Activated CD8-positive, alpha-beta T cell treated with anti-CD3 and anti-CD28 coated beads for 36 hours (primary cell): ENCODE results near the gene GABBR2. TPM values are rescaled to one million over a fixed set of nuclear protein-coding genes. Genes with fewer than 3 reads are reported as not detected.

ENCODE experiments used
- ATAC-seq: fragments of 200-7000 bp; cut with Tn5 transposase; one replicate; pipeline ENCODE4 v1.10.0; 2021; ENCODE audit warnings: mild to moderate bottlenecking, moderate library complexity
- CTCF ChIA-PET: fragments of 350-600 bp; sonication (Branson Sonifier 250); formaldehyde crosslinking; loops from one replicate; lab custom pipeline; 2021; ENCODE audit warnings: antibody characterized with exemption; lab: Charles Lee
- POLR2A ChIA-PET: fragments of 350-600 bp; sonication (Branson Sonifier 250); formaldehyde crosslinking; loops from one replicate; lab custom pipeline; 2021; ENCODE audit warnings: antibody characterized with exemption; lab: Charles Lee
- DNase-seq: peaks from one replicate; pipeline ENCODE4 v3.0.0-alpha.2; 2020
- H3K27ac Mint-ChIP-seq: one replicate; pipeline ENCODE4 v1.8.0; 2021; ENCODE audit warnings: mild to moderate bottlenecking, mixed read lengths
- H3K27me3 Mint-ChIP-seq: one replicate; pipeline ENCODE4 v1.8.0; 2021; ENCODE audit warnings: mixed read lengths
- H3K36me3 Mint-ChIP-seq: one replicate; pipeline ENCODE4 v1.8.0; 2021; ENCODE audit warnings: low read depth, mixed read lengths
- H3K4me1 Mint-ChIP-seq: one replicate; pipeline ENCODE4 v1.8.0; 2021; ENCODE audit warnings: low read depth, mixed read lengths
- H3K4me3 Mint-ChIP-seq: one replicate; pipeline ENCODE4 v1.8.0; 2021; ENCODE audit warnings: mild to moderate bottlenecking, moderate library complexity, mixed read lengths
- H3K9me3 Mint-ChIP-seq: one replicate; pipeline ENCODE4 v1.8.0; 2021; ENCODE audit warnings: mixed read lengths
- intact Hi-C: fragments of 100-400 bp; cut with micrococcal nuclease; formaldehyde crosslinking; loops from one replicate; pipeline ENCODE4 v1.10.0; 2022
- total RNA-seq, 2 experiments: library from RNA; stranded (reverse); gene quantifications; one replicate each; pipeline ENCODE4 v1.2.3, GENCODE V29; 2021
- TF ChIP-seq, protein P1 (sequence below): fragments of 200-600 bp; IDR thresholded peaks from one replicate; pipeline ENCODE4 v1.8.0; 2022; ENCODE audit warnings: antibody characterized with exemption, mild to moderate bottlenecking

Gene GABBR2
- total RNA-seq, 2 experiments from 2014 or later = not detected

DNA sequence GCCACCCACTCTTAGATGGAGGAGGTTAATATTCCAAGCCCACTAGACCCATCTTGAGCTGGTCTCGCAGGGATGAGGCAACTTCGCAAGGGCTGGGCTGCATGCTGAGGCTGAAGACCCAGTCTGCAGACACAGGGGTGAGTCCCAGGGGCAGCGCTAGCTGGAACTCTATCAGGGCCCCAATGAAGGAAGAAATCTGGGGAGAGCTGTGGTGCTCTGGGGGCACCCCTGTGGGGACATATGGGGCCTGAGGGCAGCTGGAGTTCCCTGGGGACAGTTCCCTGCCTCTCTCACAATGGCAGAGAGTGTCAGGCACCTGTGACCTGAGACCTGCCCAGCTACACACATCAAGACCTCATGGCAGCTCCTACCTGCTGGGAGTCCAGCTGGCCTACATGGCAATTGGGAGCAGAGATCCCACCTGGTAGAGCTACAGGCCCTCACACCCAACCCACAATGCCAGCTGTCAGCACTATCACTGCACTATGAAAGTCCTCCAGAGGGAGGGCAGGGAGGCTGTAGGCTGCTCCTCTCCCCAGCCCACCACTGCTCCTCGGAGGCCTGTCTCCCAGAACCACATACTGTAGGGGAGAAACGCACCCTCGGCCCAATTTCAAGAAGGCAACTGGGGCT is 202.2 kb downstream of the GABBR2 start:
- CTCF ChIA-PET = interaction anchor here (0.6 to 1.0 kb wide), 2 partner anchors 200 to 269 kb away, joined by 3 to 4 read pairs; no protein-coding TSS in a partner anchor
- intact Hi-C loops = no loop called here
- H3K27ac Mint-ChIP-seq = no peak overlapping the region
- no peak for DNase-seq
- no peak for ATAC-seq
- no peaks in the 10 kb centered on the region for H3K9me3 Mint-ChIP-seq
- TF ChIP-seq, protein P1, sequence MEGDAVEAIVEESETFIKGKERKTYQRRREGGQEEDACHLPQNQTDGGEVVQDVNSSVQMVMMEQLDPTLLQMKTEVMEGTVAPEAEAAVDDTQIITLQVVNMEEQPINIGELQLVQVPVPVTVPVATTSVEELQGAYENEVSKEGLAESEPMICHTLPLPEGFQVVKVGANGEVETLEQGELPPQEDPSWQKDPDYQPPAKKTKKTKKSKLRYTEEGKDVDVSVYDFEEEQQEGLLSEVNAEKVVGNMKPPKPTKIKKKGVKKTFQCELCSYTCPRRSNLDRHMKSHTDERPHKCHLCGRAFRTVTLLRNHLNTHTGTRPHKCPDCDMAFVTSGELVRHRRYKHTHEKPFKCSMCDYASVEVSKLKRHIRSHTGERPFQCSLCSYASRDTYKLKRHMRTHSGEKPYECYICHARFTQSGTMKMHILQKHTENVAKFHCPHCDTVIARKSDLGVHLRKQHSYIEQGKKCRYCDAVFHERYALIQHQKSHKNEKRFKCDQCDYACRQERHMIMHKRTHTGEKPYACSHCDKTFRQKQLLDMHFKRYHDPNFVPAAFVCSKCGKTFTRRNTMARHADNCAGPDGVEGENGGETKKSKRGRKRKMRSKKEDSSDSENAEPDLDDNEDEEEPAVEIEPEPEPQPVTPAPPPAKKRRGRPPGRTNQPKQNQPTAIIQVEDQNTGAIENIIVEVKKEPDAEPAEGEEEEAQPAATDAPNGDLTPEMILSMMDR = no peak
- no peaks in the 10 kb centered on the region for H3K4me1 Mint-ChIP-seq
- no peak overlapping the region for H3K4me3 Mint-ChIP-seq
- peaks cover 10% of the 10 kb centered on the region for H3K27me3 Mint-ChIP-seq
- no peaks in the 10 kb centered on the region for H3K36me3 Mint-ChIP-seq
- POLR2A ChIA-PET = no interaction called here

DNA sequence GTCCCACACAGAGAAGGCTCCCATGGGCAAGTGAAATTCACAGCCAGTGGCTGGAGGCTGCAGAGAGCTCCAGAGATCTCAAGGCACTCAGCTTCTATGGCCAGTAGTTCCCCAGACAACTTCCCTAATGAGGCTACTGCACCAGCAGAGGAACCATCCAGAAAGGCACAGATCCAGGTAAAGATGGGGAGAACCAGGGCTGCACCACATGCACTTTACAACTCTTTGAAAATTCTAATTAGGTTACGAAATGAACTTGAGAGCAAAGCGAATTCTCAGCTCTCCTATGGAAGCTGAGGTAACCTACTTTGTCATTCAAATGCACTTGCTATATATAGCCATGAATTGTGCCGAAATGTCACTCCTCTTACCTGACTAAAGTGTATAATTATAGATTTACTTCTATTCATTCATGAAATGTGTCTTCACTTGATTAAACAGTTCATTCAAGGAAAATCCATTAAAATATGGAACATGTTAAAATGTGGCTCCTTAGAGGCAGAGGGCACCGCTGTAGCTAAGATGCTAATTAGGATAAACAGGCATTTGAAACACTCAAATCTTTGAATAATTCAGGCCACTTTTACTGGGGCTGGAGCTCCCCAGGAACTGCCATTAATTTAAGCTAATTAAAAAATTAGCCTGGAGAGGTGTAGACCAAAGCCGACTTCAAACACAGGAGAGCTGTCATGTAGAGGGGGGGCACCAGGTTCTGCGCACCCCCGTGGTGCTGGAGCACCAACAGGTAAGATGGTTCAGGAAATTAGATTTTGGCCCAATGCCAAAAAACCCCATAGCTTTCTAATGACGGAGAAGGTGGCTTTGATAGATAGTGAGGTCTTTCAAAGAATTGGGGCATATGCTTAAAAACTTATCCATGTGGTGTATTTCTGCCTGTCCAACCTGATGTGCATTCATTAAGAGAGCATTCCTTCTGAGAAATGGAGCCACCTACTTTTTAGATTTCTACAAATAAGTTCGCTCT is 204.1 kb downstream of the GABBR2 start:
- Mint-ChIP-seq H3K4me1 (no peaks in the 10 kb centered on the region), H3K27ac (no peak overlapping the region), H3K4me3 (no peak overlapping the region), H3K36me3 (no peaks in the 10 kb centered on the region), H3K27me3 (peaks cover 9% of the 10 kb centered on the region), H3K9me3 (no peaks in the 10 kb centered on the region)
- ChIA-PET POLR2A (no interaction called here), CTCF (interaction anchor here (1.3 to 1.4 kb wide), 2 partner anchors 188 to 271 kb away, joined by 3 to 4 read pairs; no protein-coding TSS in a partner anchor)
- TF ChIP-seq, protein P1 = no peak
- intact Hi-C loops = no loop called here
- no peak for DNase-seq
- no peak for ATAC-seq

DNA sequence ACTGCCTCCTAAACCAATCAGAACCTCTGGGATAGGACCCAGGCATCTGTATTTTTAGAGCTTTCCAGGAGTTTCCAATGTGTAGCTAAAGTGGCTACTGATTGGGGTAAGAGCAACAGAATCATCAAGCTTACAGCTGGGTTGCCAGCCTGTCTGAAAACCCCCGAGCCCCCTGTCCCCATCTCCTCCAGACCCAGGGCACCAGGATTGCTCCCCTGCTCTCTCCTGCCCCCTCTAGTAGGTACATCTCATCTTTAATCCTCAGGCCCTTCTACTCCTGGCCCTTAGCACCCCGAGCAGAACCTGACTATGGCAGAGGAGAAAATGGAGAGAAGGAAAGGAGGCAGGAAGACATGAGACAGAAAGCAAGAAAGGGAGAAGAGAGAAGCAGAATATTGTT is 204.9 kb downstream of the GABBR2 start:
- ATAC-seq = no peak
- TF ChIP-seq, protein P1 = no peak
- H3K27ac Mint-ChIP-seq = no peak overlapping the region
- no peaks in the 10 kb centered on the region for H3K36me3 Mint-ChIP-seq
- CTCF ChIA-PET = no interaction called here
- no peaks in the 10 kb centered on the region for H3K9me3 Mint-ChIP-seq
- H3K4me3 Mint-ChIP-seq = no peak overlapping the region
- peaks cover 9% of the 10 kb centered on the region for H3K27me3 Mint-ChIP-seq
- DNase-seq = no peak
- POLR2A ChIA-PET = no interaction called here
- intact Hi-C loops = no loop called here
- no peaks in the 10 kb centered on the region for H3K4me1 Mint-ChIP-seq

DNA sequence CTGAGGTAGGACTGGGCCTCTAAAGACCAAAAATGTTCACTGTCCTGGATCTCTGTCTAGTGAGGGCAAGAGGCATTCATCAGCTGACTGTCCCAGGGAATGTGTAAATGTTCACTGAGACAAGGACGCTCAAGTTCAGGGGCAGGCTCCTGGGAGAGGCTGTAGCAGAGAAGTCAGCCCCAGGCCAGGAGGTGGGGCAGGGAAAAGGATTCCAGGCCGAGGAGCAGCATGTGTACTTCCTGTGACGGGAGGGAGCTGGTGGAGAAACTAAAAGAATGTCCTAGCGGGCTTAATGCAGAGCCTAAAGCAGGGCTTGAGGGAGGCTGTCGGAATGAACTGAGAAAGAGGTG is 205.8 kb downstream of the GABBR2 start:
- Mint-ChIP-seq H3K36me3 (no peaks in the 10 kb centered on the region), H3K4me1 (no peaks in the 10 kb centered on the region), H3K4me3 (no peak overlapping the region), H3K27ac (no peak overlapping the region), H3K9me3 (no peaks in the 10 kb centered on the region), H3K27me3 (peaks cover 9% of the 10 kb centered on the region)
- TF ChIP-seq, protein P1 = no peak
- POLR2A ChIA-PET = no interaction called here
- DNase-seq = no peak
- CTCF ChIA-PET = no interaction called here
- intact Hi-C loops = no loop called here
- ATAC-seq = no peak
